Stimulated activated naive CD8-positive, alpha-beta T cell treated with anti-CD3 and anti-CD28 coated beads, Interleukin-15, amount 100 ng/mL, for 72 hours (primary cell): Measurements from ENCODE around the gene HS3ST6.
"Not testable (repeated sequence)": the region's sequence is repeated elsewhere in the genome, so short reads cannot be mapped to it uniquely, and the experiment has no call there.

ENCODE experiments used
- ATAC-seq: fragments of 150-1000 bp; cut with Tn5 transposase; 2 replicates; pipeline ENCODE4 v1.10.0; 2021; ENCODE audit warnings: mild to moderate bottlenecking, moderate library complexity
- DNase-seq, 2 donors: peaks; one replicate each; pipeline ENCODE4 v3.0.0; 2021 to 2022
- H3K27ac Mint-ChIP-seq, 2 donors: one replicate each; pipeline ENCODE4 v1.8.0; 2022; ENCODE audit warnings: mild to moderate bottlenecking in 2 of 2, mixed read lengths in 2 of 2, moderate library complexity in 2 of 2
- H3K27me3 Mint-ChIP-seq: one replicate; pipeline ENCODE4 v1.8.0; 2022; ENCODE audit warnings: mixed read lengths
- H3K4me1 Mint-ChIP-seq: one replicate; pipeline ENCODE4 v1.8.0; 2022; ENCODE audit warnings: mild to moderate bottlenecking, mixed read lengths
- H3K4me3 Mint-ChIP-seq, 2 donors: one replicate each; pipeline ENCODE4 v1.8.0; 2022; ENCODE audit warnings: mild to moderate bottlenecking in 2 of 2, mixed read lengths in 2 of 2, moderate library complexity in 1 of 2
- H3K9me3 Mint-ChIP-seq, 2 donors: one replicate each; pipeline ENCODE4 v1.8.0; 2022; ENCODE audit warnings: mixed read lengths in 2 of 2

HS3ST6 gene

DNA sequence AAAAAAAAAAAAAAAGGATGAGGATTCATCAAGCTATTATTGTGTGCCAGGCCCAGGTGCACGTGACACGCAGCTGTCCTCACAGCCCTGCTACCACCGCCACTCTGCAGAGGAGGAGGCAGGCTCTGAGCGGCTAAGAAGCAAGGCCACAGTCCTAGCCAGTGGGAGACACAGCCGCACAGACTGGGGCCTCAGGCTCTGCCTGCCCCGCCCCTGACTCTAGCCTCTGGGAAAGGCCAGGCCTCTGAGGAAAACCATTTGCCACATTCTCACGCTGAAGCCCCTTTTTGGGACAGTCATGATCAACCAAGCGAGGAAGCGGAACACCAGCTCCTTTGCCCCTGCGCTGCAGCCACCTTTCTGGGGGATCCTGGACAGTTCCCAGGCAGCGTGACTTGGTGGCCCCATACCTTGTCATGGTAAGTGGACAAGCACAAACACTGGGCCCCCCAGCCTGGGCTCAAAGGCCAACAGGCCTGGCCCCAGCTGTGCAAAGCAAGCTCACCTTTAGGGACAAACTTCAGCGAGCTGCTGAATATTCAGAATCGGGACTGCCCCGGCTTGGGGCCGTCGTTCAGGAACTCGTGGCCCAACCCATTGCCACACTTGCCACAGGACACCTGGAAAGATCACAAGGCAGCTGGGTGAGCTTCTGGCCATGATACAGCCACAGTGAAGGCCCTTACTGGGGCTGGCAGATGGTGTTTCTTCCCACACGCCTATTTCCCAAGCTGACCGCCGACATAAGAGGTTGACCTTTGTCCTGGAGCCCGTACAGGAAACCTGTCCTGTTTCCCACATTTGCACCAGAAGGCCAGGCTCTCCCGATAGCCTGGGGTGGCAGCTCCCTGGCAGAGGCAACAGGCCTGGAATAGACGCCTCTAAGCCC, 22.3 kb upstream of the HS3ST6 start:
- Mint-ChIP-seq H3K27me3 (no peaks in the 10 kb centered on the region), H3K4me3 (no peak overlapping the region), H3K4me1 (peaks cover 35% of the 10 kb centered on the region), H3K9me3 (no peaks in the 10 kb centered on the region), H3K27ac (no peak overlapping the region)
- ATAC-seq (no peak), DNase-seq (no peak)

DNA sequence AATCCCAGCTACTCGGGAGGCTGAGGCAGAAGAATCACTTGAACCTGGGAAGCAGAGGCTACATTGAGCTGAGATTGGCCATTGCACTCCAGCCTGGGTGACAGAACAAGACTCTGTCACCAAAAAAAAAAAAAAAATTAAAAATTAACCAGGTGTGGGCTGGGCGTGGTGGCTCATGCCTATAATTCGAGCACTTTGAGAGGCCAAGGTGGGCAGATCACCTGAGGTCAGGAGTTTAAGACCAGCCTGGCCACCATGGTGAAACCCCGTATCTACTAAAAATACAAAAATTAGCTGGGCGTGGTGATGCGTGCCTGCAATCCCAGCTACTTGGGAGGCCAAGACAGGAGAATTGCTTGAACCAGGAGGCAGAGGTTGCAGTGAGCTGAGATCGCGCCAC, 21.6 kb upstream of the HS3ST6 start:
- not testable (repeated sequence) for ATAC-seq, H3K9me3 Mint-ChIP-seq, H3K27ac Mint-ChIP-seq, H3K27me3 Mint-ChIP-seq, H3K4me3 Mint-ChIP-seq, DNase-seq
- H3K4me1 Mint-ChIP-seq = peaks cover 34% of the 10 kb centered on the region

DNA sequence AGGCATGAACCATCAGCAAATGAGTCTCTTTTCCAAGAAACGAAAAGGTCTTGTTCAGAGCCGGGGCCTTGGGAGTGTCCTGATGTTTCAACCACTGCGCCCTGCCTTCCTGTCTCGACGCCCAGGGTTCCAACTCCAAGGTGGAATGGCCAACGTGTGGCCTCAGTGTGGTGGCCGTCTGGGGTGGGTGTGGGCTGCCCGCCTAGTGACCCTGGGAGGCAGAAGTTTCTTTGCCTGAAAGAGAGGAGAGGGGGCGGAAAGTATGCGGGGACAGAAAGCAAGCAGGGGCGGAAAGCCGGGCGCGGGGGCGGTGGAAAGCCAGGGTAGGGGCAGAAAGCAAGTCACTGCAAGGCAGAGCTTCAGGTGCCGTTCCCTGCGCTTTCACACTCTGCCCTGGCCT, 20.7 kb upstream of the HS3ST6 start:
- no peak for DNase-seq
- Mint-ChIP-seq H3K9me3 (no peaks in the 10 kb centered on the region), H3K27me3 (no peaks in the 10 kb centered on the region), H3K4me3 (no peak overlapping the region), H3K27ac (no peak overlapping the region), H3K4me1 (peaks cover 25% of the 10 kb centered on the region)
- ATAC-seq = no peak

DNA sequence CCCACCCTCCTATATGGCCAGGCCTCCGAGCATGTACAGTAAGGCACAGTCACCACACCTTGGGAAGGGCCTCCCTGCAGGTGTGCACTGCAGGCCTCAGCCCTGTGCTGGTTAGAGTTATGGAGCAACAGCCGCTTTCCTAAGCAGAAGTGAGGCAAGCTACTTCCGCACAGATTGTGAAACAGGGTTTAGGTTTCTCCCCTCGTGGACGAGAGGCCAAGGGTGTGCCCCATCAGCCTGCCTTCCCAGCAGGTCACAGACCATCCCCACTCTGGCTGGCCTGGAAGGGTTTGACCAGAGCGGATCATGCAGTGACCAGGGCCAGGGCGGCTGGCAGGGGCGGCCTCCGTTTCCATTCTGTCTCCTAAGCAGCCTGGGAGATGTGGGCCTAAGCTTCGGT, 20.1 kb upstream of the HS3ST6 start:
- Mint-ChIP-seq H3K9me3 (no peaks in the 10 kb centered on the region), H3K4me1 (peaks cover 20% of the 10 kb centered on the region), H3K27ac (no peak overlapping the region), H3K4me3 (no peak overlapping the region), H3K27me3 (no peaks in the 10 kb centered on the region)
- DNase-seq (no peak), ATAC-seq (no peak)

DNA sequence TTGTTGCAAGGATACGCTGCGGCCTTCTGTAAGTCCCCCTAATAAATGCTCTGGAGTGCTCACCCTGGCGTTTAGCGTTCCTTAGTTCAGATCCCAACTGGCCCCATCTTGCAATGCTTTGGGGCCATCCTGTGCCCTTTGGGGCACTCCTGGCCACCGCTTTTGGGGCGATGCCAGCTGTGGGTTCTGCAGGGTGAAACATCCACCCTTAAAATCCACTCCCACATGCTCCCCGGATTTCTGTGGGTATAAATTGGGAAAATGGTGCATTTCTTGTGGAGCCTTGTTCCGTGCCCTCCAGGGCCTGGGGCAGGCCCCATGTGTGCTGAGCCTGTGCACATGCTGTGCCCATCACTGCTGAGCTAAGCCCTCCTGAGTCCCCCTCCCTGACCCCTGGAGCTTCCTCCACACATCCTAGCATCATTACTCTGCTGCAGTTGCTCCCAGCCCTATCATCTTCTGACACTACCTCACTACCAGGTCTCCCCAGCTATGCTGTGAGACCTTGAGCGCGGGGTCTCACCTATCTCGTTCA, 18.8 kb upstream of the HS3ST6 start:
- no peak overlapping the region for H3K4me3 Mint-ChIP-seq
- H3K9me3 Mint-ChIP-seq = no peaks in the 10 kb centered on the region
- H3K4me1 Mint-ChIP-seq = peaks cover 10% of the 10 kb centered on the region
- no peaks in the 10 kb centered on the region for H3K27me3 Mint-ChIP-seq
- no peak for DNase-seq
- no peak for ATAC-seq
- H3K27ac Mint-ChIP-seq = no peak overlapping the region

DNA sequence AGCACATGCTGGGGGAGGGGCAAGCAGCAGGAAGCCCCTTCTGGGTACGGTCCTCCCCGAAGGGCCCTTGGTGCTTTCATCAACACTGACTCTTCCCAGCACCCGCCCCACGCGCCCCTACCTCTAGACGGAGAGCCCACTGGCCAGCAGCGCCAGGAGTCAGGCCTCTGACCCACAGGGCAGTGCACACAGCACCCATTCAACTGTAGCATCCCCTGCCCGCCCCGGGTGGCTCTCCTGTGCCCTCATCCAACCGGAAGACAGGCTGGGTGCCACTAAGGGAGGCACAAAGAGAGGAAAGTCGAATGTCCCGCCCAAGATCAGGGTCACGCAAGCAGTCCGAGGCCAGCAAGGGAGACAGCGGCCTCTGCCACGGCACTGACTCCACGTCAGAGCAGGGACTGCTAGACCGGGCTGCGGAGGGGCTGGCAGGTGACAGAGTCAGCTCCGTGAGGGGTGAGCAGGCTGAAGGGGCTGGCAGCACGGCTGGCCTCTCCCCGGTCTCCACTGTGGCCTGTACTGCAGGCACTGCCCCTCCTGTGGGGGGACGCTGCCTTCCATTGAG, 15.0 kb upstream of the HS3ST6 start:
- H3K4me3 Mint-ChIP-seq = no peak overlapping the region
- DNase-seq = no peak

DNA sequence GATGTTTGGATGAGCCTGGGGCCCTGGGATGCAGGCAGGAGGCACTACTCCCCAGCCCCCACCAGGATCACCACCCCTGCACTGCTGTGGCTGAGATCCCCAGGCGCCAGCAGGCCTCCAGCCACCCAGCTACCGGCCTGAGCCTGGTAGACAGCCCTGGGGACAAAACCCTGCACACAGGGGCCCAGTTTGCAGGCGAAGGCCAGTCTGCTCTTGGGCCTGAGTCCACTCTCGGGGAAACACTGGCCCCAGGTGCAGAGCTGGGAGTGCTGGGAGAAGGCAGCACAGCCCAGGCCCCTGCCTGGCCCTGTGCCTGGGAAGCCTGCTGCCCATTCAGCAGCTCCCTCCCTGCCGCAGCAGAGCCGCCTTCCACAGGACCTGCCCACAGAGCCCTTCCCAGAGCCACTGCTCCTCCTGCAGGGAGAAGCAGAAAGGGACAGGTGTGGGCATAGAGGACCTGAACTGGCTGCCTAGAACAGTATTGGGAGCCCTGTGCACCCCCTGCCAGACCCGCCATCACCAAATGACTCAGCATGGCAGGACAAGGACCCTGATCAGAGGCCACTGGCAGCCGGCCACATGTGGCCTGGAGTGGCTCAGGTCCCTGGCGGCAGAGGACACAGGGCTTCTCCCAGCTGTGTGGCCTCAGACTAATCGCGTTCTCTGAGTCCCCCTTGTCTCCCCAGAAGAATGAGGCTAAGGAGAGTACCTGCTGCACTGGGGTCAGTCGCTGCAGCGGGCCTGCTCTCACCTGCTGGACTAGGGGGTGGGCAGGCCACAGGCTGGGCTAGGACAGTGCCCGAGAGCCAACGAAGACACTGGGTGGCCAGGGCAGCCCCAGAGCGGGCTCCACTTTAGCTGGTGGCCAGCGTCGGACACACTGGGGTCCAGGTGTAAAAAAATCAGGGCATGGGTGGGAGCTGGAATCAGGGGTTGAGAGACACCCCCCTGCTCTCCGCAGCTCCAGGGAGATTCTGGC, 14.1 kb upstream of the HS3ST6 start:
- no peak overlapping the region for H3K4me3 Mint-ChIP-seq
- no peaks in the 10 kb centered on the region for H3K9me3 Mint-ChIP-seq
- ATAC-seq (no peak), DNase-seq (no peak)
- H3K27ac Mint-ChIP-seq = peak overlapping the region in 1 of 2 donors; percentile 27
- no peaks in the 10 kb centered on the region for H3K27me3 Mint-ChIP-seq
- H3K4me1 Mint-ChIP-seq = peaks cover 6% of the 10 kb centered on the region

More for the DNA sequence above, 15.0 kb upstream of the HS3ST6 start:
- Mint-ChIP-seq H3K9me3 (no peaks in the 10 kb centered on the region), H3K27me3 (no peaks in the 10 kb centered on the region), H3K27ac (peak overlapping the region in 1 of 2 donors; percentile 54), H3K4me1 (peaks cover 6% of the 10 kb centered on the region)
- ATAC-seq = no peak

DNA sequence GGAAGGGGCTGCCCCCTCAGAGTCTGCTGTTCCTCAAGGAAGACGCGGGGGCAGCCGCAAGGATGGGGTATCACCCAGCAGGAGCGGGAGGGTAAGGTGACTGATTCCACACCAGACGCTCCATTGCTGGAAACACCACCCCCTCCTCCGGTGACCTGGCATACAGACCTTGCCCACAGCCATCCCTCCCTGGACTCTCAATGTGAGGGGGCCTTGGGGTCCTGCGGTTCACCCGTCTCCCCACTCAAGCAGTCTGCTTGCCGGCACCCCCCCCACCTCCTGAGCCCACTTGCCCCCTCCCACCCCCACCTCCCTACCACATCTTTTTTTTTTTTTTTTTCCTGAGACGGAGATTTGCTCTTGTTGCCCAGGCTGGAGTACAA, 12.1 kb upstream of the HS3ST6 start:
- no peak overlapping the region for H3K27ac Mint-ChIP-seq
- H3K27me3 Mint-ChIP-seq = no peaks in the 10 kb centered on the region
- DNase-seq = no peak
- H3K9me3 Mint-ChIP-seq = no peaks in the 10 kb centered on the region
- H3K4me1 Mint-ChIP-seq = peaks cover 6% of the 10 kb centered on the region
- no peak for ATAC-seq
- peak overlapping the region; percentile 26 to 41 for H3K4me3 Mint-ChIP-seq

DNA sequence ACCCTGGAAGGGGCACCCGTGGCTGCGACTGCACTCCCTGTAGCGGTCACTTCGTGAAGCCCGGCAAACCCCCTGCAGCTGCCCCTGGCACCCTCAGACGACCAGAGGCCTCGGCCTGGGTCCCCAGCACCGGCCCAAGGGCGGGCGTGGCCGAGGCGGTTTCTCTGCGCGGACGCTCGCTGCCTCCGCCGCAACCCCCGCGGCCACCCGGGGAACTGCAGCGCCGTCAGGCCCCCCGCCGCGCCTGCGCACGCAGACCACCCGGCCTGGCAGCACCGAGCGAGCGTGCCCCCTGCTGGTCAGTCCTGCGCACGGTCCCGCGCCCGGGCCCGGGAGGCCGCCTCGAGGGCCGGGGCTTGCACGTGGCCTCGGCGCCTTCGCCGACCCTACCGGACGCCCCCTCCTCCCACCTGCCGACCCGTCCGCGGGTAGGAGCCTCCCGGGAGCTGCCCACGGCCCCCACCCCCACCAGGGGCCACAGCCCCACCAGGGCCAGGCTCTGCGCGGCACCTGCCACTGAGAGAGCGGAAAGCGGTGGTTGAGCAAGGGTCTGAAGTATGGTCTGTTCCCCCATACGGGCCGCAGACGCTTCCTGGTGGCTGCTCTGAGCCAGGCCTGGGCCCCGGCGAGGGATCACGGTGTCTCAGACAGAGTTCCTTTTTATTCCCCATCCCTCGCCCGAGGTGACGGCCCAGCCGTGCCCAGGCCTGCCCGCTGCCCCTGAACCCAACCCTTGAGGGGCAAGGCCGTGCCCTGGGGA, 11.5 kb upstream of the HS3ST6 start:
- Mint-ChIP-seq H3K9me3 (no peaks in the 10 kb centered on the region), H3K4me1 (peaks cover 6% of the 10 kb centered on the region), H3K27ac (no peak overlapping the region), H3K4me3 (peak overlapping the region; percentile 71 to 83), H3K27me3 (peaks cover 3% of the 10 kb centered on the region)
- DNase-seq (peak; percentile 93 to 98), ATAC-seq (peak; percentile 92)

DNA sequence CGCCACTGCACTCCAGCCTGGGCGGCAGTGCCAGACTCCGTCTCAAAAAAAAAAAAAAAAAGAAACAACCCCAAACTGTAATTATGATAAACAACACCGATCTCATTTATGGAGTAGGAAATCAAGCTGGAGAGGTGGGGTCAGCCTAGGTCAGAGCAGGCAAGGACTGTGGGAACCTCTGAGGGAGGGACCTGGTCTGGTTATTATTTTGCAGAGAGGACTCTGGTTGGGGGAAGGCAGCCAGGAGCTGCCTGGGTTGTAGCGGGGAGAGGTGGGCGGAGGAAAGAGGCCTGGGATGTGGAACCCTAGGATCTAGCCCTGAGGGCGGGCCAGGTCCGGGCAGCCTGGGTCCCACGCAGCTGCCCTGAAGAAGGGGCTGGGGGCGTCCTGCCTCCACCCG, 10.9 kb upstream of the HS3ST6 start:
- no peaks in the 10 kb centered on the region for H3K9me3 Mint-ChIP-seq
- peak; percentile 48 for ATAC-seq
- peaks cover 10% of the 10 kb centered on the region for H3K27me3 Mint-ChIP-seq
- H3K4me1 Mint-ChIP-seq = peaks cover 6% of the 10 kb centered on the region
- peak overlapping the region; percentile 71 to 84 for H3K4me3 Mint-ChIP-seq
- peak in 1 of 2 donors; percentile 24 for DNase-seq
- peak overlapping the region; percentile 73 to 79 for H3K27ac Mint-ChIP-seq

DNA sequence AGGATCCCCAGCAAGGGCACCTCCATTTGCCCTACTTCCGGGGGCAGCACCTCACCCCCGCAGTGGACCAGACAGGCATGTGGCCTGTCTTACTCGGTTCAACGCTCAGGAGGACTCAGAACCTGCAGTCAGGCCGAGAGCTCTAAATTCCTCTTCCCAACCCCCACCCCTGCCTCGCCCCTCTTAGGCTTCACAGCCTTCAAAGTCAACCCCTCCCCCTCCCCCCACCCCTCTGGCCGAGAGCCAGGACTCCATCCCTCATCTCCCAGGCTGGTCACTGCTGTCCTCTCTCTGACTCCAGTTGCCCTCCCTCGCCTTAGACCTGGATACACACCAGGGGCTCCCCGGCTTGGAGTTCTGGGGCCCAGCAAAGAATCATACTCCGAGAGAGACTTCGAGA, 8.1 kb upstream of the HS3ST6 start:
- Mint-ChIP-seq H3K27me3 (peaks cover 38% of the 10 kb centered on the region), H3K27ac (no peak overlapping the region), H3K4me3 (no peak overlapping the region), H3K4me1 (peaks cover 21% of the 10 kb centered on the region), H3K9me3 (no peaks in the 10 kb centered on the region)
- ATAC-seq = no peak
- no peak for DNase-seq

DNA sequence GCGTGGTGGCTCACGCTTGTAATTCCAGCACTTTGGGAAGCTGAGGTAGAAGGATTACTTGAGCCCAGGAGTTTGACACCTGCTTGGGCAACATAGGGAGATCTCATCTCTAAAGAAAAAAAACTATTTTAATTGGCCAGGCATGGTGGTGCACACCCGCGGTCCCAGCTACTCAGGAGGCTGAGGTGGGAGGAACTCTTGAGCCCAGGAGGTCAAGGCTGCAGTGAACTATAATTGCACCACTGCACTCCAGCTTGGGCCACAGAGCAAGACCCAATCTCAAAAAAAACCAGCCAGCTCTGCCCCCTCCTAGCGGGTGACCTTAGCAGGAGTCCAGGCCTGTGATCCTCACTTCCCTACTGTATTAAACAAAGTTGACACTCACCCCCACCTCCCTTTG, 5.9 kb upstream of the HS3ST6 start:
- Mint-ChIP-seq H3K9me3 (no peaks in the 10 kb centered on the region), H3K27ac (no peak overlapping the region), H3K27me3 (peaks cover 60% of the 10 kb centered on the region), H3K4me3 (no peak overlapping the region), H3K4me1 (peaks cover 26% of the 10 kb centered on the region)
- ATAC-seq = no peak
- DNase-seq = no peak

DNA sequence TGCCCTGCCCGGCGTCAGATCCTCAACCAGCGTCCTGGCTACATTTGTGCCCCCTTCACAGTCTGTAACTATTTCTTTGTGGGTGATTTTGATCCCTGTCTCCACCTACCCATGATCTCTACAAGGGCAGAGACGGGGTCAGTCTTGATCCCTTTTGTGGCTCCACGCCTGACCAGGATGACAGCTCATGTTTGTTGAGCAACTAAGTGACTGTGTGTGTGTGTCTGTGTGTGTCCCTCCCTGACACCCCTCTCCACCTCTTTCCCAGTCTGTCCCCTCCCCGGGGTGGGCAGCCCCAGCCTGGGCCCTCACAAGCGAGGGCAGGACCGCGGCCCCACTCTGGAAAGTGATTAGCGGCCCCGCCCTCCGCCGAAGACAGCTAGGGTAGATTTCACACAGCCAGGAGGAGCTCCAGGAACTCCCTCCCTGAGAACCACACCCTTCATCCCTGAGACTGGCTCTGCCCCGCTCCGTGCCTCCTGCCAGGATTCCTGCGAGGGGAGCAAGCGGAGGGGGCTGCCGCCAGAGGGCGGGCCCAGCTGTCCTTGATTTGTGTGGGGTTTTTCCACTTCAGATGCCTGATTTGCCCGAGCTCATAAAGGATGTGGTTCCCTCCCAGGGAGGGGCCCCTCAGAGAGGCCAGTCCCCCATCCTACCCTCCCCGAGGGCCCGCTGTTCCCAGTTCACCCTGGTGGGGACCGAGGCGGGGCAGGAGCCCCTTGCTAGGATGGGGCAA, 5.3 kb upstream of the HS3ST6 start:
- peaks cover 66% of the 10 kb centered on the region for H3K27me3 Mint-ChIP-seq

DNA sequence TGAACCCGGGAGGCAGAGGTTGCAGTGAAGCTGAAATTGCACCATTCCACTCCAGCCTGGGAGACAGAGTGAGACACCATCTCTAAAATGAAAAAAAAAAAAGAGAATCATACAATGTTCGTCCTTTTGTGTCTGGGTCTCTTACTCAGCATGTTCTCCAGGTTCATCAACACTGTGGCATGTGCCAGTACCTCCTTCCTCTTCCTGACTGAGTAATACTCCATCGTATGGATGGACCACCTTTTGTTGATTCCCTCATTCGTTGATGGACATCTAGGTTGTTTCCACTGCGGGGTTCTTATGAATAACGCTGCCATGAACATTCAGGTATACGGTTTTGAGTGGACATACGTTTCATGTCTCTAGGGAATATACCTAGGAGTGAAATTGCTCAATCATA, 4.1 kb upstream of the HS3ST6 start:
- DNase-seq (no peak), ATAC-seq (no peak)
- Mint-ChIP-seq H3K4me3 (no peak overlapping the region), H3K27ac (no peak overlapping the region), H3K4me1 (peaks cover 23% of the 10 kb centered on the region), H3K9me3 (no peaks in the 10 kb centered on the region), H3K27me3 (peaks cover 73% of the 10 kb centered on the region)

More for the DNA sequence above, 5.3 kb upstream of the HS3ST6 start:
- peaks cover 23% of the 10 kb centered on the region for H3K4me1 Mint-ChIP-seq
- peak overlapping the region in 1 of 2 donors; percentile 52 for H3K4me3 Mint-ChIP-seq
- no peaks in the 10 kb centered on the region for H3K9me3 Mint-ChIP-seq
- ATAC-seq (peak; percentile 48), DNase-seq (no peak)
- no peak overlapping the region for H3K27ac Mint-ChIP-seq
